Measurements from ENCODE around the gene APOL4. TPM values are rescaled to one million over a fixed set of nuclear protein-coding genes. Genes with fewer than 3 reads are reported as not detected.
"Not testable (repeated sequence)": the region's sequence is repeated elsewhere in the genome, so short reads cannot be mapped to it uniquely, and the experiment has no call there.

Gene APOL4
- total RNA-seq, 1 experiment from 2014 or later: 0.31 TPM

DNA sequence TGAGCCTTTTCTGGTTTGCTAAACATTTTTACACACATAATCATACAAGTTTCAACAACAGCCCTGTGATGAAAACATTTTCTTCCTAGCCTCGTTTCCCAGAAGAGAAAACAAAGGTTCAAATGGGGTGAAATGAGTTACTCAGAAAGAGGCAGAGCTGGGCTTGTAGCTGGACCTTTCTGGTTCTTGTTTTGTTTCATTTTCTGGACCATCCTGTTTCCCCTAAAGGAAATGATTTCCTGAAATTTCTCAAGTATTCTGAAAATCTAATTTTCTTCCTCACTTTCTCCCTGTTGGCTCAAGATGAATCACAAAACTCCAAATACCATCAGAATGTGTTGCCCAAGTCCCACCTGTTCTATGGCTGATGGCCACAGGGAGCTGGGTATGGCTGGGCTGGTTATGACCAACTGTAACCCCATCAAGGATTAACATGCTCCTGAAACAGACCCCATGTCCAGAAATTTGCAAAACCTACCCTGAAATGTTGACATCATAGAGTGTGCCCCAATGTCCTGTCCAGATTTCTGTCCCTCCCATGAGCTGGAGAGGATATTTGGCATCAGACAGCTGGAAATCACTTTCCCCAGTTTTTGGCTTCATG lies 6.7 kb upstream of the APOL4 start:
- DNase-seq (ENCODE audit: low spot score) (no peak), ATAC-seq (no peak)
- ChIA-PET POLR2A (no interaction called here), CTCF (interaction anchor here (1.5 to 2.6 kb wide), 2 partner anchors 31 to 70 kb away, joined by 5 to 7 read pairs; partner anchors contain the start of gene APOL2)
- Mint-ChIP-seq H3K4me3 (no peak overlapping the region), H3K4me1 (peaks cover 17% of the 10 kb centered on the region), H3K36me3 (peaks cover 19% of the 10 kb centered on the region), H3K27ac (no peak overlapping the region), H3K27me3 (ENCODE audit: low read depth) (peaks cover 18% of the 10 kb centered on the region), H3K9me3 (peaks cover 39% of the 10 kb centered on the region)
- TF ChIP-seq, protein P1, sequence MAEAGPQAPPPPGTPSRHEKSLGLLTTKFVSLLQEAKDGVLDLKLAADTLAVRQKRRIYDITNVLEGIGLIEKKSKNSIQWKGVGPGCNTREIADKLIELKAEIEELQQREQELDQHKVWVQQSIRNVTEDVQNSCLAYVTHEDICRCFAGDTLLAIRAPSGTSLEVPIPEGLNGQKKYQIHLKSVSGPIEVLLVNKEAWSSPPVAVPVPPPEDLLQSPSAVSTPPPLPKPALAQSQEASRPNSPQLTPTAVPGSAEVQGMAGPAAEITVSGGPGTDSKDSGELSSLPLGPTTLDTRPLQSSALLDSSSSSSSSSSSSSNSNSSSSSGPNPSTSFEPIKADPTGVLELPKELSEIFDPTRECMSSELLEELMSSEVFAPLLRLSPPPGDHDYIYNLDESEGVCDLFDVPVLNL (CRISPR knock-in tag; IDR thresholded peaks at IDR 0.05; ENCODE audit: borderline replicate concordance, low read depth): no peak
- TF ChIP-seq RORB (CRISPR knock-in tag; IDR thresholded peaks at IDR 0.05): no peak

DNA sequence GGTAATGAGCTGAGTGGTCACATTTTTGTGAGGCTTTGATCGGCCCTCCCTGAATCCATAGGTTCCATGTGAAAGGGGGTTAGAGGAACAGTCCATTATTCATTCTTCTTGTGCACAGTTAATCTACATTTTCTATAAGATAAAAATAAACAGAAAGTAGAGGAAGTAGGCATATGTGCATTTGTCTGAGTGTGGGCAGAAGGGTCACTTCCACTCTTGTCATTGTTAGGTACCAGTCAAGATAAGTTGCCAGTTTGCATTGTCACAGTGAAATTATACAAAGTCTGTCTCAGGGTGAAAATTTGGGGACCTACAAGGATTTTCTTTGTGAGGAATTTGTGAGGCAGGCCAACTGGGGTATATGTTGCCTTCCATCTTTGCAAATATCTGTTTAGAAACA lies 4.6 kb upstream of the APOL4 start:
- Mint-ChIP-seq H3K27me3 (ENCODE audit: low read depth) (peaks cover 21% of the 10 kb centered on the region), H3K36me3 (peaks cover 19% of the 10 kb centered on the region), H3K4me1 (peaks cover 23% of the 10 kb centered on the region), H3K9me3 (peaks cover 31% of the 10 kb centered on the region), H3K4me3 (no peak overlapping the region), H3K27ac (no peak overlapping the region)
- ChIA-PET CTCF (no interaction called here), POLR2A (no interaction called here)
- no peak for DNase-seq (ENCODE audit: low spot score)
- no peak for TF ChIP-seq ELF4 (CRISPR knock-in tag; IDR thresholded peaks at IDR 0.05; ENCODE audit: low read depth)
- TF ChIP-seq, protein P2, sequence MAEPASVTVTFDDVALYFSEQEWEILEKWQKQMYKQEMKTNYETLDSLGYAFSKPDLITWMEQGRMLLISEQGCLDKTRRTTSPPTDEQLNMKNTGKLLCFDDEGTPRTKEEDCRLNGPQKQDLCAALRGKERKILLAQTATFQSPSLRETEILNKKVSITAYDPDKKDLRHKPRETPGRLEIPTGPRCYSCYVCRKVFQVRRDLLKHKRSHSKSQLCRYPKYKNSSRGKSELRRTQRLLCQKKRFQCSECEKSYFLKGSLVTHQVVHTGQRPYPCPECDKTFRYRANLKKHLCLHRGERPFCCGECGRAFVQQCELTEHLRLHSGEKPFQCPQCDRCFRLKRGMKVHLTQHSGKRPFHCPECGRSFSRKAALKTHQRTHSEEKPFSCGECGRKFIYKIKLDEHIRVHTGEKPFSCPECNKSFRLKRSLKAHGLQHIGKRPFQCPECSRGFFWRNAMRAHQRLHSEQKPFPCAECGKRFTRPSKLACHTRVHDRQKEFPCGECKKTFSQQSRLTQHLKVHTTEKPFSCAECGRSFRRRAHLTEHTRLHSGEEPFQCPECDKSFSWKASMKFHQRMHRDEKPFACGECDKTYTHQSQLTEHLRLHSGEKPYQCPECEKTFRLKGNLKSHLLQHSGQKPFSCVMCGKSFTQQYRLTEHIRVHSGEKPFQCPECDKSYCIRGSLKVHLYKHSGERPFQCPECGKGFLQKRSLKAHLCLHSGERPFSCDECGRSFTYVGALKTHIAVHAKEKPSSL (CRISPR knock-in tag; conservative IDR thresholded peaks at IDR 0.05): no peak
- TF ChIP-seq, protein P3, sequence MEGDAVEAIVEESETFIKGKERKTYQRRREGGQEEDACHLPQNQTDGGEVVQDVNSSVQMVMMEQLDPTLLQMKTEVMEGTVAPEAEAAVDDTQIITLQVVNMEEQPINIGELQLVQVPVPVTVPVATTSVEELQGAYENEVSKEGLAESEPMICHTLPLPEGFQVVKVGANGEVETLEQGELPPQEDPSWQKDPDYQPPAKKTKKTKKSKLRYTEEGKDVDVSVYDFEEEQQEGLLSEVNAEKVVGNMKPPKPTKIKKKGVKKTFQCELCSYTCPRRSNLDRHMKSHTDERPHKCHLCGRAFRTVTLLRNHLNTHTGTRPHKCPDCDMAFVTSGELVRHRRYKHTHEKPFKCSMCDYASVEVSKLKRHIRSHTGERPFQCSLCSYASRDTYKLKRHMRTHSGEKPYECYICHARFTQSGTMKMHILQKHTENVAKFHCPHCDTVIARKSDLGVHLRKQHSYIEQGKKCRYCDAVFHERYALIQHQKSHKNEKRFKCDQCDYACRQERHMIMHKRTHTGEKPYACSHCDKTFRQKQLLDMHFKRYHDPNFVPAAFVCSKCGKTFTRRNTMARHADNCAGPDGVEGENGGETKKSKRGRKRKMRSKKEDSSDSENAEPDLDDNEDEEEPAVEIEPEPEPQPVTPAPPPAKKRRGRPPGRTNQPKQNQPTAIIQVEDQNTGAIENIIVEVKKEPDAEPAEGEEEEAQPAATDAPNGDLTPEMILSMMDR (IDR thresholded peaks at IDR 0.05): no peak
- TF ChIP-seq ZNF138 (CRISPR knock-in tag; conservative IDR thresholded peaks at IDR 0.05): no peak
- TF ChIP-seq, protein P4, sequence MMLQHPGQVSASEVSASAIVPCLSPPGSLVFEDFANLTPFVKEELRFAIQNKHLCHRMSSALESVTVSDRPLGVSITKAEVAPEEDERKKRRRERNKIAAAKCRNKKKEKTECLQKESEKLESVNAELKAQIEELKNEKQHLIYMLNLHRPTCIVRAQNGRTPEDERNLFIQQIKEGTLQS (CRISPR knock-in tag; conservative IDR thresholded peaks at IDR 0.05): no peak
- TF ChIP-seq, protein P5, sequence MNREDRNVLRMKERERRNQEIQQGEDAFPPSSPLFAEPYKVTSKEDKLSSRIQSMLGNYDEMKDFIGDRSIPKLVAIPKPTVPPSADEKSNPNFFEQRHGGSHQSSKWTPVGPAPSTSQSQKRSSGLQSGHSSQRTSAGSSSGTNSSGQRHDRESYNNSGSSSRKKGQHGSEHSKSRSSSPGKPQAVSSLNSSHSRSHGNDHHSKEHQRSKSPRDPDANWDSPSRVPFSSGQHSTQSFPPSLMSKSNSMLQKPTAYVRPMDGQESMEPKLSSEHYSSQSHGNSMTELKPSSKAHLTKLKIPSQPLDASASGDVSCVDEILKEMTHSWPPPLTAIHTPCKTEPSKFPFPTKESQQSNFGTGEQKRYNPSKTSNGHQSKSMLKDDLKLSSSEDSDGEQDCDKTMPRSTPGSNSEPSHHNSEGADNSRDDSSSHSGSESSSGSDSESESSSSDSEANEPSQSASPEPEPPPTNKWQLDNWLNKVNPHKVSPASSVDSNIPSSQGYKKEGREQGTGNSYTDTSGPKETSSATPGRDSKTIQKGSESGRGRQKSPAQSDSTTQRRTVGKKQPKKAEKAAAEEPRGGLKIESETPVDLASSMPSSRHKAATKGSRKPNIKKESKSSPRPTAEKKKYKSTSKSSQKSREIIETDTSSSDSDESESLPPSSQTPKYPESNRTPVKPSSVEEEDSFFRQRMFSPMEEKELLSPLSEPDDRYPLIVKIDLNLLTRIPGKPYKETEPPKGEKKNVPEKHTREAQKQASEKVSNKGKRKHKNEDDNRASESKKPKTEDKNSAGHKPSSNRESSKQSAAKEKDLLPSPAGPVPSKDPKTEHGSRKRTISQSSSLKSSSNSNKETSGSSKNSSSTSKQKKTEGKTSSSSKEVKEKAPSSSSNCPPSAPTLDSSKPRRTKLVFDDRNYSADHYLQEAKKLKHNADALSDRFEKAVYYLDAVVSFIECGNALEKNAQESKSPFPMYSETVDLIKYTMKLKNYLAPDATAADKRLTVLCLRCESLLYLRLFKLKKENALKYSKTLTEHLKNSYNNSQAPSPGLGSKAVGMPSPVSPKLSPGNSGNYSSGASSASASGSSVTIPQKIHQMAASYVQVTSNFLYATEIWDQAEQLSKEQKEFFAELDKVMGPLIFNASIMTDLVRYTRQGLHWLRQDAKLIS (CRISPR knock-in tag; IDR thresholded peaks at IDR 0.05; ENCODE audit: borderline replicate concordance): no peak
- no peak for TF ChIP-seq NFATC4 (CRISPR knock-in tag; IDR thresholded peaks at IDR 0.05)
- no peak for TF ChIP-seq EMX1 (CRISPR knock-in tag; IDR thresholded peaks at IDR 0.05)
- no peak for TF ChIP-seq ZNF317 (CRISPR knock-in tag; IDR thresholded peaks at IDR 0.05; ENCODE audit: borderline replicate concordance, low read depth)
- TF ChIP-seq, protein P1 (CRISPR knock-in tag; IDR thresholded peaks at IDR 0.05; ENCODE audit: borderline replicate concordance, low read depth): no peak
- no peak for ATAC-seq

DNA sequence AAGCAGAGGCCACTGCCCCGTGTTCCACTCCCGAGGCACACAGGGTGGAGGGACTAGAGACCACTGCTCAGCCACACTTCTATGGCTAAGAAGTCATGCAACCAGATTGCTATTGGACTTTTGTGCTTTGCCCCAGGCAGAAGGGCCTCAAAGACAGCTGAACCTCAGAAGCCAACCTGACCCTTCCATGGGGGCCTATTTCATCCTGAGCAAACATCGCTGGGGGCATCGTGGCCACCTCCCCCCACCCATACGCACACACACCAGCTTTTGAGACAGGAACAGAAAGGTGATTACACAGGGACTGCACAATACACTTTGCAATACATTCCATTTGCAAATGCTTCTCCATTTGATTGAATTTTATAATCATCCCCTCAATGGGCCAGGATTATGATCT lies 4.0 kb upstream of the APOL4 start:
- peaks cover 20% of the 10 kb centered on the region for H3K27me3 Mint-ChIP-seq (ENCODE audit: low read depth)
- H3K4me3 Mint-ChIP-seq; DNase-seq (ENCODE audit: low spot score); POLR2A ChIA-PET; ATAC-seq; H3K27ac Mint-ChIP-seq: not testable (repeated sequence)
- H3K4me1 Mint-ChIP-seq: peaks cover 23% of the 10 kb centered on the region
- peaks cover 24% of the 10 kb centered on the region for H3K9me3 Mint-ChIP-seq
- H3K36me3 Mint-ChIP-seq: peaks cover 15% of the 10 kb centered on the region
- CTCF ChIA-PET: interaction anchor here (1.9 kb wide), 1 partner anchor 33 kb away, joined by 8 read pairs; the partner anchor contains the start of gene APOL2

Measured in WTC11 (cell line).